GM12873 (cell line): ENCODE measurements around the gene PCDHA12.

ENCODE experiments used
- TF ChIP-seq, protein P1 (sequence below): IDR thresholded peaks from 2 replicates; pipeline ENCODE4 v1.5.1; 2012; ENCODE audit warnings: low read depth, mild to moderate bottlenecking, moderate library complexity, low read length, control low read depth; ENCODE audit not compliant: insufficient read depth; ENCODE audit errors: missing control alignments

PCDHA12 gene

DNA sequence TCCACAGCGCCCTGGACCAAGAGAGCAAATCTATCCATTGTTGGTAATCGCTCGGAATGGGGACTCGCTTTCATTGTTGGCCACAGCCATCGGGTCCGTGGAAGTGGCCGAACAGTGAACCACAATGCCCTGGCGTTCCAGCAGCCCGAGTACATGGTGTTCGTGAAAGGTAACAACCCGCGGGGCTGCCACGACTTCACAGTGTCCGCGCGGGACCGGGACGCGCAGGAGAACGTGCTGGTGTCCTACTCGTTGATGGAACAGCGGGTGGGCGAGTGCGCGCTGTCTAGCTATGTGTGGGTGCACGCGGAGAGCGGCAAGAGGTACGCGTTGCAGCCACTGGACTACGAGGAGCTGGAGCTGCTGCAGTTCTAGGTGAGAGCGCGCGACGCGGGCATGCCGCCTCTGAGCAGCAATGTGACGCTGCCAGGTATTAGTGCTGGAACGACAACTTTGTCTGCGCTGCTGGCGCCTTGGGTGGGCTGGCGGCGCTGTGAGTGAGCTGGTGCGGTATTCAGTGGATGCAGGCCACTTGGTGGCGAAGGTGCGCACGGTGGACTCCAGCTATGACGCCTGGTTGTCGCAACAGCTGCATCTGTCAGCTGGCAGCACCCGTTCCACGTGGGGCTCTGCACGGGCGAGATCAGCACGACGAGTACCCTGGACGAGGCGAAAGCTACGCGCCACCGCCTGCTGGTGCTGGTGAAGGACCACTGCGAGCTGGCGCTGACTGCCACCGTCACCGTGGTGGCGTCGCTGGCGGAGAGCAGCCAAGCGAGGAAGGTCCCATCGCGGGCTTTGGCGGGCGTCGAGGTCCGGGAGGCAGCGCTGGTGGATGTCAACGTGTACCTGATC lies 12.4 kb upstream of the PCDHA12 start:
- TF ChIP-seq, protein P1, sequence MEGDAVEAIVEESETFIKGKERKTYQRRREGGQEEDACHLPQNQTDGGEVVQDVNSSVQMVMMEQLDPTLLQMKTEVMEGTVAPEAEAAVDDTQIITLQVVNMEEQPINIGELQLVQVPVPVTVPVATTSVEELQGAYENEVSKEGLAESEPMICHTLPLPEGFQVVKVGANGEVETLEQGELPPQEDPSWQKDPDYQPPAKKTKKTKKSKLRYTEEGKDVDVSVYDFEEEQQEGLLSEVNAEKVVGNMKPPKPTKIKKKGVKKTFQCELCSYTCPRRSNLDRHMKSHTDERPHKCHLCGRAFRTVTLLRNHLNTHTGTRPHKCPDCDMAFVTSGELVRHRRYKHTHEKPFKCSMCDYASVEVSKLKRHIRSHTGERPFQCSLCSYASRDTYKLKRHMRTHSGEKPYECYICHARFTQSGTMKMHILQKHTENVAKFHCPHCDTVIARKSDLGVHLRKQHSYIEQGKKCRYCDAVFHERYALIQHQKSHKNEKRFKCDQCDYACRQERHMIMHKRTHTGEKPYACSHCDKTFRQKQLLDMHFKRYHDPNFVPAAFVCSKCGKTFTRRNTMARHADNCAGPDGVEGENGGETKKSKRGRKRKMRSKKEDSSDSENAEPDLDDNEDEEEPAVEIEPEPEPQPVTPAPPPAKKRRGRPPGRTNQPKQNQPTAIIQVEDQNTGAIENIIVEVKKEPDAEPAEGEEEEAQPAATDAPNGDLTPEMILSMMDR = no peak

DNA sequence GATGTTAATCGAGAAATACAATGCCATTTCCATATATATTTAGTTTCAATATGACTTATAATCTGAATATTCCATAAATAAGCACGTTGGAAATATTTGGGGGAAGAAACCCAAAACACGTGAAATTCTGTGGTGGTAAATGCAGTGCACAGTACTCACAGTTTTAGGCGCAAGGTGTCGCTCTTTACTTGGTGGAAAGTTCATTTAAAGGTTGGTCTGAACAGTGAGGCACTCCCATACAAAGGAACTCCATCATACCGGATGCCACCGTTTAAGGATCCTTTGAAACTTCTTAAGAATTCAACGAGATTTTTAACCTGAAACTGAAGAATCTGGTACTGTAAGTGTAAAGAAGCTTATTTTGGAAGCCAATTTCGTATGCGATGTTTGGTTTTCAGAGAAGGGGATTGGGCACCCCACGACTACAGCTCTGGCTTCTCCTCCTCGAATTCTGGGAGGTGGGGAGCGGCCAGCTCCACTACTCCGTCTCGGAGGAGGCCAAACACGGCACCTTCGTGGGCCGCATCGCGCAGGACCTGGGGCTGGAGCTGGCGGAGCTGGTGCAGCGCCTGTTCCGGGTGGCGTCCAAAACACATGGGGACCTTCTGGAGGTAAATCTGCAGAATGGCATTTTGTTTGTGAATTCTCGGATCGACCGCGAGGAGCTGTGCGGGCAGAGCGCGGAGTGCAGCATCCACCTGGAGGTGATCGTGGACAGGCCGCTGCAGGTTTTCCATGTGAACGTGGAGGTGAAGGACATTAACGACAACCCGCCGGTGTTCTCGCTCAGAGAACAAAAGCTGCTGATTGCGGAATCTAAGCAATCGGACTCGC lies 6.2 kb upstream of the PCDHA12 start, which contains the start of gene PCDHA11:
Gene PCDHA11 (plus strand): TSS at position 237 of the 834 bp plus-strand sequence. CDS start 147 bp downstream, at position 384.
- TF ChIP-seq, protein P1 = peak; percentile 4

- TF ChIP-seq, protein P1 = peak; percentile 9
Observed at GRCh38 chr5:140869555-140869886, 5.6 kb upstream of the PCDHA12 start.

DNA sequence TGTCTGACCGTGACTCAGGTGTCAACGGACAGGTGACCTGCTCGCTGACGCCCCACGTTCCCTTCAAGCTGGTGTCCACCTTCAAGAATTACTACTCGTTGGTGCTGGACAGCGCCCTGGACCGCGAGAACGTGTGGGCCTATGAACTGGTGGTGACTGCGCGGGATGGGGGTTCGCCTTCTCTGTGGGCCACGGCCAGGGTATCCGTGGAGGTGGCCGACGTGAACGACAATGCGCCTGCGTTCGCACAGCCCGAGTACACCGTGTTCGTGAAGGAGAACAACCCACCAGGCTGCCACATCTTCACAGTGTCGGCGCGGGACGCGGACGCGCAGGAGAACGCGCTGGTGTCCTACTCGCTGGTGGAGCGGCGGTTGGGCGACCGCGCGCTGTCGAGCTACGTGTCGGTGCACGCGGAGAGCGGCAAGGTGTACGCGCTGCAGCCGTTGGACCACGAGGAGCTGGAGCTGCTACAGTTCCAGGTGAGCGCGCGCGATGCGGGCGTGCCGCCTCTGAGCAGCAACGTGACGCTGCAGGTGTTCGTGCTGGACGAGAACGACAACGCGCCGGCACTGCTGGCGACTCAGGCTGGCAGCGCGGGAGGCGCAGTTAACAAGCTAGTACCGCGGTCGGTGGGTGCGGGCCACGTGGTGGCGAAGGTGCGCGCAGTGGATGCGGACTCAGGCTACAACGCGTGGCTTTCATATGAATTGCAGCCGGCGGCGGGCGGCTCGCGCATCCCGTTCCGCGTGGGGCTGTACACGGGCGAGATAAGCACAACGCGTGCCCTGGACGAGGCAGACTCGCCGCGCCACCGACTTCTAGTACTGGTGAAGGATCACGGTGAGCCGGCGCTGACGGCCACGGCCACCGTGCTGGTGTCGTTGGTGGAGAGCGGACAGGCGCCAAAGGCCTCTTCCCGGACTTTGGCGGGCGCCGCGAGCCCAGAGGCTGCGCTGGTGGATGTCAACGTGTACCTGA lies 4.6 kb upstream of the PCDHA12 start:
- TF ChIP-seq, protein P1 = no peak

GRCh38 chr5:140877262-140877581 lies 2.1 kb downstream of the PCDHA12 start:
- TF ChIP-seq, protein P1 = no peak

DNA sequence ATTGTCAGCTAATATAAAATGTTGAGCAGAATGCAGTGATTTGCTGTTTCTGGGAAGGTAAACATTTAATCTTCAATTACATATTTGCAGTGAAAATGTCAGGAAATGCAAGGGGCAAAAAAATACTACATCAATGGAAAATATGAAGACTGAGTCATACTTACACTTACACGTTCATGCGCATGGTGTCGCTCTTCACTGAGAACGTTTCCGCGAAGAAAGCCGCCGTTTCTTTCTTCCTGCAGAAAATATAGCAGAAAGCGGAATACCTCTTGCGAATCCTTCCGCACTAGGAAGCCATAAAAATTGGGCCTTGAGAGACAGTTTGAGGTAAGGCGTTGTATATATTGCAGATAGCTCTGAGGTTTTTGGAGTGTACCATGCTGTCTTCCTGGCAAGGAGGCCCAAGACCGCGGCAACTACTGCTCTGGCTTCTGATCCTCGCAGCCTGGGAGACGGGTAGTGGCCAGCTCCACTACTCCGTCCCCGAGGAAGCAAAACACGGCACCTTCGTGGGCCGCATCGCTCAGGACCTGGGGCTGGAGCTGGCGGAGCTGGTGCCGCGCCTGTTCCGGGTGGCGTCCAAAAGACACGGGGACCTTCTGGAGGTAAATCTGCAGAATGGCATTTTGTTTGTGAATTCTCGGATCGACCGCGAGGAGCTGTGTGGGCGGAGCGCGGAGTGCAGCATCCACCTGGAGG lies 6.9 kb downstream of the PCDHA12 start, which contains the start of gene PCDHA13:
Gene PCDHA13 (plus strand): TSS at position 236 of the 702 bp plus-strand sequence. CDS start 145 bp downstream, at position 381.
- TF ChIP-seq, protein P1 = no peak
